GM23248 (cell line): ENCODE measurements around the gene MAP1LC3B2.

Experiments used
- EZH2 ChIP-seq: fragments of 200-600 bp; sonication (generic); IDR thresholded peaks from 2 replicates; pipeline ENCODE4 v1.6.1; 2018; ENCODE audit warnings: antibody characterized with exemption, mild to moderate bottlenecking; ENCODE audit not compliant: insufficient read depth, poor library complexity, severe bottlenecking
- EZH2phosphoT487 ChIP-seq: fragments of 200-600 bp; sonication (generic); IDR thresholded peaks from 2 replicates; pipeline ENCODE4 v1.6.1; 2018; ENCODE audit warnings: antibody characterized with exemption, moderate library complexity, mild to moderate bottlenecking, low read depth; ENCODE audit not compliant: insufficient read depth

GRCh38 chr12:116609319-116610114 lies 50.3 kb downstream of the MAP1LC3B2 start:
- TF ChIP-seq EZH2phosphoT487 (no peak), EZH2 (no peak)
